ENCODE results near the gene MACROD2.

- TF ChIP-seq BCL3 (IDR thresholded peaks at IDR 0.05) (no peak), CTCF (IDR thresholded peaks at IDR 0.05) (no peak), MAFK (IDR thresholded peaks at IDR 0.05; ENCODE audit: partially characterized antibody) (no peak), RFX5 (IDR thresholded peaks at IDR 0.05) (no peak), HDAC2 (IDR thresholded peaks at IDR 0.05) (no peak), EP300 (IDR thresholded peaks at IDR 0.05) (no peak)
These were observed 1715.3 kb downstream of the MACROD2 start for GRCh38 chr20:15710636-15711035.

All from A549 (cell line).